IMR-90 (cell line): Measurements from ENCODE around the gene GPATCH2. TPM values are rescaled to one million over a fixed set of nuclear protein-coding genes. Genes with fewer than 3 reads are reported as not detected.

Experiments used
- ATAC-seq: fragments of 200-7000 bp; cut with Tn5 transposase; 2 replicates; pipeline ENCODE4 v1.9.1; 2020; ENCODE audit warnings: low read depth, mild to moderate bottlenecking, moderate library complexity
- BruUV-seq: library from RNA; stranded (reverse); fragments of 400-500 nt; replicated peaks from 2 replicates; lab custom pipeline; 2021; lab: Mats Ljungman, UMichigan
- CTCF ChIA-PET: fragments of 300-600 bp; formaldehyde crosslinking; extraction: SDS; loops from one replicate; lab custom pipeline; 2021; ENCODE audit warnings: antibody characterized with exemption; lab: Yijun Ruan, JAX
- POLR2A ChIA-PET: fragments of 300-600 bp; sonication (Branson Sonifier 250); formaldehyde crosslinking; loops from one replicate; lab custom pipeline; 2022; ENCODE audit warnings: antibody characterized with exemption; ENCODE audit not compliant: unreplicated experiment; lab: Charles Lee
- DNase-seq: peaks from one replicate; pipeline ENCODE4 v3.0.0; 2013
- H2AFZ ChIP-seq: replicated peaks from 2 replicates; pipeline ENCODE3; 2013; ENCODE audit warnings: low read length, mild to moderate bottlenecking; ENCODE audit not compliant: poor library complexity
- H2AK5ac ChIP-seq: 2 replicates; pipeline ENCODE4 v1.6.1; 2013; ENCODE audit warnings: low read depth, low read length, inconsistent platforms
- H2AK9ac ChIP-seq: replicated peaks from 2 replicates; pipeline ENCODE3; 2013; ENCODE audit warnings: mild to moderate bottlenecking, low read depth, low read length, moderate library complexity; ENCODE audit not compliant: poor library complexity
- H2BK120ac ChIP-seq: 2 replicates; pipeline ENCODE4 v1.6.1; 2013; ENCODE audit warnings: low read depth, low read length, inconsistent platforms
- H2BK15ac ChIP-seq: 3 replicates; pipeline ENCODE4 v1.6.1; 2013; ENCODE audit warnings: low read depth, low read length, inconsistent platforms
- H2BK20ac ChIP-seq: 2 replicates; pipeline ENCODE4 v1.6.1; 2013; ENCODE audit warnings: low read depth, mild to moderate bottlenecking, inconsistent platforms, low read length, moderate library complexity
- H2BK5ac ChIP-seq: 2 replicates; pipeline ENCODE4 v1.6.1; 2013; ENCODE audit warnings: mild to moderate bottlenecking, low read depth, low read length, inconsistent platforms; ENCODE audit not compliant: poor library complexity, severe bottlenecking
- H3K14ac ChIP-seq: replicated peaks from 2 replicates; pipeline ENCODE4 v1.6.1; 2013; ENCODE audit warnings: low read depth, low read length, inconsistent platforms
- H3K18ac ChIP-seq: 2 replicates; pipeline ENCODE4 v1.6.1; 2013; ENCODE audit warnings: low read depth, low read length, control low read depth
- H3K23ac ChIP-seq: 2 replicates; pipeline ENCODE4 v1.6.1; 2013; ENCODE audit warnings: low read depth, low read length, inconsistent platforms
- H3K27ac ChIP-seq: 2 replicates; pipeline ENCODE4 v1.5.1; 2013; ENCODE audit warnings: mild to moderate bottlenecking, control low read depth, low read length; ENCODE audit not compliant: insufficient read depth
- H3K27me3 ChIP-seq: 2 replicates; pipeline ENCODE4 v1.6.1; 2013; ENCODE audit warnings: low read length; ENCODE audit not compliant: control insufficient read depth, insufficient read depth
- H3K36me3 ChIP-seq: 2 replicates; pipeline ENCODE4 v1.6.1; 2013; ENCODE audit warnings: low read length, mixed read lengths; ENCODE audit not compliant: control insufficient read depth, insufficient read depth
- H3K4ac ChIP-seq: 2 replicates; pipeline ENCODE4 v1.6.1; 2013; ENCODE audit warnings: low read depth, low read length, inconsistent platforms
- H3K4me1 ChIP-seq: 2 replicates; pipeline ENCODE4 v1.6.1; 2013; ENCODE audit warnings: low read length, mixed read lengths; ENCODE audit not compliant: control insufficient read depth, insufficient read depth
- H3K4me2 ChIP-seq: 2 replicates; pipeline ENCODE4 v1.6.1; 2013; ENCODE audit warnings: low read depth, mild to moderate bottlenecking, control low read depth, low read length, moderate library complexity
- H3K4me3 ChIP-seq: 2 replicates; pipeline ENCODE4 v1.5.1; 2013; ENCODE audit warnings: low read depth, mild to moderate bottlenecking, control low read depth, low read length, moderate library complexity; ENCODE audit not compliant: insufficient read depth
- H3K56ac ChIP-seq: 2 replicates; pipeline ENCODE4 v1.6.1; 2013; ENCODE audit warnings: low read length, inconsistent platforms; ENCODE audit not compliant: insufficient read depth; ENCODE audit errors: extremely low read depth
- H3K79me1 ChIP-seq, 2 experiments: 2 replicates each; pipeline ENCODE4 v1.6.1; 2013; ENCODE audit warnings: low read length in 2 of 2, inconsistent platforms in 1 of 2, low read depth in 1 of 2
- H3K9ac ChIP-seq: 2 replicates; pipeline ENCODE4 v1.6.1; 2013; ENCODE audit warnings: low read depth, low read length, control low read depth
- H3K9me1 ChIP-seq: 2 replicates; pipeline ENCODE4 v1.6.1; 2013; ENCODE audit warnings: low read length, inconsistent platforms; ENCODE audit not compliant: insufficient read depth
- H3K9me3 ChIP-seq: 2 replicates; pipeline ENCODE4 v1.6.1; 2013; ENCODE audit warnings: low read length; ENCODE audit not compliant: control insufficient read depth, insufficient read depth
- H4K20me1 ChIP-seq: 2 replicates; pipeline ENCODE4 v1.6.1; 2013; ENCODE audit warnings: low read length, inconsistent platforms; ENCODE audit not compliant: insufficient read depth
- H4K5ac ChIP-seq: 2 replicates; pipeline ENCODE4 v1.6.1; 2013; ENCODE audit warnings: mild to moderate bottlenecking, low read depth, low read length, control low read depth
- H4K8ac ChIP-seq, 2 experiments: 2 replicates each; pipeline ENCODE4 v1.6.1; 2013; ENCODE audit warnings: low read depth in 2 of 2, low read length in 2 of 2, control low read depth in 1 of 2, inconsistent platforms in 1 of 2
- H4K91ac ChIP-seq: 2 replicates; pipeline ENCODE4 v1.6.1; 2013; ENCODE audit warnings: low read depth, low read length, inconsistent platforms; ENCODE audit not compliant: insufficient read depth
- CHD1 ChIP-seq: IDR thresholded peaks from 2 replicates; pipeline ENCODE4 v1.6.1; 2012; ENCODE audit warnings: low read depth, low read length, improper control_type of control experiment
- USF2 ChIP-seq: fragments of 150-350 bp; IDR thresholded peaks from 2 replicates; pipeline ENCODE4 v1.6.1; 2017; ENCODE audit warnings: mild to moderate bottlenecking, antibody characterized with exemption, low read length, low read depth
- WGBS, 2 experiments: methylation state at CpG; one replicate each; pipeline versions ENCODE4 v1.1.5 to v1.1.7; 2013; ENCODE audit warnings: missing lambda C conversion rate in 2 of 2; ENCODE audit not compliant: insufficient read length in 1 of 2; ENCODE audit errors: extremely low coverage in 2 of 2; 5-methylcytosine and 5-hydroxymethylcytosine counted together
- dilution Hi-C: fragments of 300-500 bp; cut with HindIII; formaldehyde crosslinking; loops from one replicate; pipeline ENCODE4 v1.14.3; 2018; ENCODE audit warnings: low sequenced_read_pairs; ENCODE audit not compliant: unreplicated experiment
- in situ Hi-C: fragments of 300-500 bp; cut with MboI; formaldehyde crosslinking; loops from 3 replicates; pipeline ENCODE4 v1.14.3; 2019; ENCODE audit warnings: low sequenced_read_pairs, inconsistent platforms, mixed read lengths
- intact Hi-C: fragments of 100-400 bp; cut with micrococcal nuclease; formaldehyde crosslinking; loops from 2 replicates; pipeline ENCODE4 v1.10.0; 2022
- polyA plus RNA-seq, 3 experiments: library from polyadenylated mRNA; depleted of rRNA; stranded (reverse); fragments of >200 nt; gene quantifications; 2 replicates each; pipeline ENCODE4 v1.2.3, GENCODE V29; 2012; ENCODE audit warnings: low replicate concordance in 1 of 3
- total RNA-seq: library from RNA; depleted of rRNA; stranded (reverse); fragments of >200 nt; gene quantifications from 2 replicates; pipeline ENCODE4 v1.2.3, GENCODE V29; 2012
- TF ChIP-seq, protein P1 (sequence below): conservative IDR thresholded peaks from 2 replicates; pipeline ENCODE4 v1.5.1; 2012; ENCODE audit warnings: mild to moderate bottlenecking, low read depth, low read length, improper control_type of control experiment

The GPATCH2 gene
- total and polyA plus RNA-seq, 2 of the 4 experiments (the other 2 are of a cell fraction), result 4.7 to 11.8 TPM

DNA sequence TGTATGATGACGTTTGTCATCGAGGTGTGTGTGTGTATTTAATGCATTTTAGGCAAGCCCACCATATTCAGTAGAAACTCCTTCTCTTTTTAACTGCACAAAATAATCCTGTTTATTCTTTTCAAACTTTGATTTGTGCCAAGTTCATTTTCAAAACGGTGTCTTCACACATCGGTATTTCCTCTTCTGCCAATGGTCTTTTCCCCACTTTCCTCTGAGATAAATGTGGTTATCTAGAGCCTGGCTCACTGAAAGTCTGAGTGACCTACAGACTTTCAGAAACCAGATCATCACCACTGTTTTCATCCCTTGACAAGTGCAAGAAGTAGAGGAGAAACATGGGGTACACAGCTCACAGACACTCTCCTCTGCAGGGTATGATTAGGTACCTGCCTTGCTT is 69.4 kb downstream of the GPATCH2 start:
- no peak overlapping the region for H4K8ac ChIP-seq
- no peak overlapping the region for H2AK9ac ChIP-seq
- H2BK15ac ChIP-seq, result no peak overlapping the region; the same call in 2 of the 3 replicates
- TF ChIP-seq, protein P1, sequence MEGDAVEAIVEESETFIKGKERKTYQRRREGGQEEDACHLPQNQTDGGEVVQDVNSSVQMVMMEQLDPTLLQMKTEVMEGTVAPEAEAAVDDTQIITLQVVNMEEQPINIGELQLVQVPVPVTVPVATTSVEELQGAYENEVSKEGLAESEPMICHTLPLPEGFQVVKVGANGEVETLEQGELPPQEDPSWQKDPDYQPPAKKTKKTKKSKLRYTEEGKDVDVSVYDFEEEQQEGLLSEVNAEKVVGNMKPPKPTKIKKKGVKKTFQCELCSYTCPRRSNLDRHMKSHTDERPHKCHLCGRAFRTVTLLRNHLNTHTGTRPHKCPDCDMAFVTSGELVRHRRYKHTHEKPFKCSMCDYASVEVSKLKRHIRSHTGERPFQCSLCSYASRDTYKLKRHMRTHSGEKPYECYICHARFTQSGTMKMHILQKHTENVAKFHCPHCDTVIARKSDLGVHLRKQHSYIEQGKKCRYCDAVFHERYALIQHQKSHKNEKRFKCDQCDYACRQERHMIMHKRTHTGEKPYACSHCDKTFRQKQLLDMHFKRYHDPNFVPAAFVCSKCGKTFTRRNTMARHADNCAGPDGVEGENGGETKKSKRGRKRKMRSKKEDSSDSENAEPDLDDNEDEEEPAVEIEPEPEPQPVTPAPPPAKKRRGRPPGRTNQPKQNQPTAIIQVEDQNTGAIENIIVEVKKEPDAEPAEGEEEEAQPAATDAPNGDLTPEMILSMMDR, result no peak
- TF ChIP-seq USF2 (no peak), CHD1 (no peak)
- no peak overlapping the region for H3K4ac ChIP-seq
- no peak overlapping the region for H3K4me3 ChIP-seq
- peaks cover 0 to 6% of the 10 kb centered on the region in 2 experiments; a peak in 2 of 4 replicates for H3K79me1 ChIP-seq
- H4K91ac ChIP-seq, result no peak overlapping the region
- H3K4me1 ChIP-seq, result peaks cover 4% of the 10 kb centered on the region; the same call in 1 of the 2 replicates
- H3K27ac ChIP-seq, result no peak overlapping the region
- H3K27me3 ChIP-seq, result no peaks in the 10 kb centered on the region
- no CpG with 5 or more reads among the region's 4 CpGs for WGBS, 2 experiments
- no peak overlapping the region for H3K9ac ChIP-seq
- DNase-seq (no peak), ATAC-seq (no peak)
- H3K14ac ChIP-seq, result no peak overlapping the region
- POLR2A ChIA-PET, result no interaction called here
- dilution Hi-C loops, result no loop called here
- H3K18ac ChIP-seq, result no peak overlapping the region
- no peak overlapping the region; the same call in 1 of the 2 replicates for H2BK20ac ChIP-seq
- no peak overlapping the region for H2BK5ac ChIP-seq
- intact Hi-C loops, result no loop called here
- no peak overlapping the region for H2AFZ ChIP-seq
- H4K20me1 ChIP-seq, result no peaks in the 10 kb centered on the region
- BruUV-seq, result no TSS peak
- no peaks in the 10 kb centered on the region for H3K36me3 ChIP-seq
- no peak overlapping the region for H2AK5ac ChIP-seq
- H3K9me1 ChIP-seq, result no peaks in the 10 kb centered on the region
- no peaks in the 10 kb centered on the region for H3K9me3 ChIP-seq
- H2BK120ac ChIP-seq, result no peak overlapping the region; the same call in 1 of the 2 replicates
- in situ Hi-C loops, result no loop called here
- H4K5ac ChIP-seq, result no peak overlapping the region
- CTCF ChIA-PET, result no interaction called here
- no peak overlapping the region for H3K56ac ChIP-seq
- H3K23ac ChIP-seq, result no peak overlapping the region
- no peak overlapping the region for H3K4me2 ChIP-seq
